Muscle layer of colon (tissue), 2 donors: ENCODE data around the gene SMAD7.

Source experiments
- H3K27ac ChIP-seq: one replicate; pipeline ENCODE4 v1.7.0; 2013; ENCODE audit warnings: low read depth, mild to moderate bottlenecking, low read length, moderate library complexity
- H3K27me3 ChIP-seq, 2 donors: one replicate each; pipeline ENCODE4 v1.7.0; 2013; ENCODE audit warnings: low read length in 2 of 2, mild to moderate bottlenecking in 2 of 2; ENCODE audit not compliant: insufficient read depth in 2 of 2, control insufficient read depth in 1 of 2
- H3K36me3 ChIP-seq: one replicate; pipeline ENCODE4 v1.7.0; 2013; ENCODE audit warnings: mild to moderate bottlenecking, low read length; ENCODE audit not compliant: insufficient read depth
- H3K4me1 ChIP-seq: one replicate; pipeline ENCODE4 v1.7.0; 2013; ENCODE audit warnings: mild to moderate bottlenecking, low read length; ENCODE audit not compliant: insufficient read depth
- H3K4me3 ChIP-seq, 2 donors: one replicate each; pipeline ENCODE4 v1.7.0; 2013; ENCODE audit warnings: low read length in 2 of 2, low read depth in 1 of 2, mild to moderate bottlenecking in 1 of 2, moderate library complexity in 1 of 2
- H3K9ac ChIP-seq: one replicate; pipeline ENCODE4 v1.7.0; 2013; ENCODE audit warnings: low read length
- H3K9me3 ChIP-seq: one replicate; pipeline ENCODE4 v1.7.0; 2013; ENCODE audit warnings: mild to moderate bottlenecking, low read length
- donor health status: abdominal sarcoma.
- donor health status: Adenocarcinoma of cecum.

Gene SMAD7

DNA sequence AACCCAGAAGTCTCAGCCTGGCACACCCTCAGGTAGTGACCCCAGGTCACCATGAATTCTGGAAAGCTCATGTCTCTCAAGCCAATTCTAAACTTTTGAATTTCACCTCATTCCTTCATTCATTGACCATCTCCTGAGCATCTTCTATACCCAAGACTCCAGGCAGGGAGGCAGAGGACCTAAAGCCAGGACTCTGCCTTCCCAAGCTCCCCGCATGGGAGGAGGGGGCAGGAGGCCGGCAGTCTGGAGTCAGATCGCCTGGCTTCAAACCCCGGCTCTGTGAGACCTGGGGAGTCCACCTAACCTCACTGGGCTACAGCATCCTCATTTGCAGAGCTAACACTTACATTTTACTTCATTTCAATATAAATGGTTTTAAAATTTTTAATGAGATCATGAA, 59.0 kb downstream of the SMAD7 start:
- H3K27me3 ChIP-seq: no peaks in the 10 kb centered on the region

DNA sequence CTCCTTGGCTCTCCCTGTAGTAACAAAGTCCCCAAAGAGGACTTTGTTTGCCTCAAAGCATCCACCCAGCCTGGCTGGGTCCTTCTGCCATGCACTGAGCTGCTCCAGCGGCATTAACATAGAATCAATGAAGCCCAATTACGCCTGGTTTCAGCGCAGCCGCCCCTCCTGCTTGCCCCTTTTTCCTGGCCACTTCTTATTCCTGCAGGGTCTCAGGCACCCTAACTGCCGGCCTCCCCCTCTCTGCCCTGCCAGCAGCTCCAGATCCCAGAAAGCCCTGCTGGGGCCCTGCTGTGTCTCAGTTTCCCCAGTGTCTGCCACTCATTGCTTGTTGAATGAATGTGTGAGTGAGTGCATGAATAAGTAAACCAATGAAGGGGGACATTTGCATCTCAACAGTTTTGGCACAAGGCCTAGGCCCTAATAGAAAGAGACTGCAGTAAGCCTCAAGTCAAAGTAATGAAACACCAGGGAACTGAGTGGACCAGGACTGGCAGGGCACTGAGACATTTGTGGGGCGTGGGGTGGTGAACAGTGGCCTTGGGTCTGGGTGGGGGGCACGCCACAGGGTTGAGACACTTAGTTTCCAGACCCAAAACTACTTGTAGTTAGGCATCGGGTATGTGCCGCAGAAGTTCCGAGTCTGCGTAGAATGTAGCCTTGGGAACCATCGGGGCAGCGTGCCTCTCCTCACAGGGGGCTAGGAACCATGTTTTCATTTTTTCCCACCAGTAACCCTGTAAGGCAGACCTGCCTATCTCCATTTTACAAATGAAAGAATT, 60.6 kb downstream of the SMAD7 start:
- Histone ChIP-seq H3K36me3 (no peaks in the 10 kb centered on the region), H3K9me3 (no peaks in the 10 kb centered on the region), H3K4me3 (no peak overlapping the region), H3K27ac (no peak overlapping the region), H3K4me1 (peaks cover 12% of the 10 kb centered on the region), H3K27me3 (no peaks in the 10 kb centered on the region), H3K9ac (no peak overlapping the region)

More for the DNA sequence above, 59.0 kb downstream of the SMAD7 start:
- Histone ChIP-seq H3K9me3 (no peaks in the 10 kb centered on the region), H3K27ac (no peak overlapping the region), H3K36me3 (no peaks in the 10 kb centered on the region), H3K9ac (no peak overlapping the region), H3K4me3 (no peak overlapping the region), H3K4me1 (peaks cover 12% of the 10 kb centered on the region)

DNA sequence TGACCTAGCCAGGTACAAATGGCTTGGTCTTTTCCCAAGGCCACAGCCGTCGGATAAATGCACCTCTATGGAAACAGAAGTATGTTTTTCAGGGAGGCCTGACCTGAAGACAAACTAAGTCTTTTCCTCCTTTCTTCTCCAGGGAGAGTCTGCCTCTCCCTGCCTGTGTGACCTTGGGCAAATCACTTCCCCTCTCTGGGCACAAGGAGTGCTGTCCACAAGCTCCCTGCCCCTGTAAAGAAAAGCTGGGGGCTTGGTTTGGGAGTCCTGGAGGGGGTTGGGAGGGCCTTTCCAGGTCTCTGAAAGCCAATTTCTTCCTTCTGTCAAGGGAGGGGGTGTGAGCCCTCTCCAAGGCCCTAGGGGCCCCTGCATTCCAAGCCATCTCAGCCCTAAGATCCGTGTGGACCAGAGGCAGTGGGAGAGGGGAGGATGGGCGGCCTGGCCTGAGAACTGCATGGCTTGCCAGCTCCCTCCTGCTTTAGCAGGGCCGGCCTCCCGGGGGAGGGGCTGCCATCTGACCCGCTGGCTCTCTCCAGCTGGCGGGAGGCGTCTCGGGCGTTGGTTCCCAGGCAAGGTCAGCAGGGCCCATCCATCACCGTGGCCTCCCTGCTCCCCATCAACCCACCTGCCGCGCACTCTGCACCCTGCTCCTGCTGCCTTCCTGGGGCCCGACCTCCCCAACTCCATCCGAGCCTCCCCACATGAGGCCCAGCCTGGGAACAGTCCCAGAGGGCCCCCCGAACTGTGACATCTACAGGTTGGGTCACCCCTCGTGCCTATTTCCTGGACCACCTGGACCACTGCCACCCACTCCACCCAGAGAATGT, 61.4 kb downstream of the SMAD7 start:
- no peaks in the 10 kb centered on the region for H3K9me3 ChIP-seq
- no peak overlapping the region for H3K9ac ChIP-seq
- H3K4me1 ChIP-seq: peaks cover 12% of the 10 kb centered on the region
- H3K36me3 ChIP-seq: no peaks in the 10 kb centered on the region
- no peak overlapping the region for H3K4me3 ChIP-seq
- no peaks in the 10 kb centered on the region for H3K27me3 ChIP-seq
- H3K27ac ChIP-seq: no peak overlapping the region

DNA sequence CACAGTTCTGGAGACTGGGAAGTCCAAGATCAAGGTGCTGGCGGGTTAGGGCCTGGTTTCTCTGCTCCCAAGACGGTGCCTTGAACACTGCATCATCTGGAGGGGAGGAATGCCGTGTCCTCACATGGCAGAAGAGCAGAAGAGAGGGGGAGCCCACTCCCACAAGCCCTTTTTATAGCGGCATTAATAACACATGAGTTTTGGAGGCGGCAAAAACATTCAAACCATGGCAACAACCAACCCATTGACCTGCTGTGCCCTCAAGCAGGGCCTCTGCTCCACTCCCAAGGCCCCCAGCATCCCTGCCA, 62.0 kb downstream of the SMAD7 start:
- Histone ChIP-seq H3K27ac (no peak overlapping the region), H3K9ac (no peak overlapping the region), H3K4me1 (peaks cover 12% of the 10 kb centered on the region), H3K9me3 (no peaks in the 10 kb centered on the region), H3K4me3 (no peak overlapping the region), H3K36me3 (no peaks in the 10 kb centered on the region), H3K27me3 (no peaks in the 10 kb centered on the region)

DNA sequence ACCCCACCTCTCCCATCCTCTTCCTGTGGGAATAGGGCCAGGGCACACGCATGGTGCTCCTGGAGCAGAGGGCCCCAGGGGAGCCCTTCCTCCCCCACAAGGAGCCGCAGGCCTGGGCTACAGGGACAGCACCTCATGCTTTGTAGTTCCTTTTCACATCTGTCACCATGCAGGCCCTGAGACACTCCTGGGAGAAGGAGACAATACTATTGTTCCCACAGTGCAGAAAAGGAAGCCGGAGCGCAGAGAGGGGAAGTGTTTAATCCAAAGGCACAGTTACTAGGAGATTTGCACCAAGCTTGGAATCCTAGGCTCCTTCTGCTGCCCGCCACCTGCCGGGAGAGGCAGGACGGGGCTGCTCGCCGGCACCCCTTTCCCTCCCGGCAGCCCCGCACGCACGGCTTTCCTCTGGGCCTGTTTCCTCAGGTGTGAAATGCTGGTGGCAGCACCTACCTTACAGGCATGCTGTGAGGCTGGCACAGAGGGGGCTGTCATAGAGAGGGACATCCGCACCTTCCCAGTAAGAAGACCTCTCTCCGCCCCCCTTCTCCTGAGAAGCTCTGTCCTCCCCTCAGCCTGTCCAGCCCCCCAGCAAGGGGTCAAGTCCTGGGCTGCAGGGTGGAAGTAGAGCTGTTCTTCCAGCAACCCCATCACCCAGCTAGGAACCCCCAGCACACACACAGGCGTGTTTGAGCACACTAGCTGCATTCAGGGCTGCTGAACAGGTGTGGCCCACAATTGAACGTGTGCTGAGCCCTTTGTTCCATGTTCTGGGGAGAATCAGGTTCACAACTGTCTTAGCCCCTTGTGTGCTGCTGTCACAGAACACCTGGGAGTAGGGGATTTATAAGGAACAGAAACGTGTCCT, 62.6 kb downstream of the SMAD7 start:
- H3K27me3 ChIP-seq: no peaks in the 10 kb centered on the region
- H3K9me3 ChIP-seq: no peaks in the 10 kb centered on the region
- peaks cover 12% of the 10 kb centered on the region for H3K4me1 ChIP-seq
- no peak overlapping the region for H3K27ac ChIP-seq
- H3K36me3 ChIP-seq: no peaks in the 10 kb centered on the region
- H3K4me3 ChIP-seq: no peak overlapping the region
- H3K9ac ChIP-seq: no peak overlapping the region

DNA sequence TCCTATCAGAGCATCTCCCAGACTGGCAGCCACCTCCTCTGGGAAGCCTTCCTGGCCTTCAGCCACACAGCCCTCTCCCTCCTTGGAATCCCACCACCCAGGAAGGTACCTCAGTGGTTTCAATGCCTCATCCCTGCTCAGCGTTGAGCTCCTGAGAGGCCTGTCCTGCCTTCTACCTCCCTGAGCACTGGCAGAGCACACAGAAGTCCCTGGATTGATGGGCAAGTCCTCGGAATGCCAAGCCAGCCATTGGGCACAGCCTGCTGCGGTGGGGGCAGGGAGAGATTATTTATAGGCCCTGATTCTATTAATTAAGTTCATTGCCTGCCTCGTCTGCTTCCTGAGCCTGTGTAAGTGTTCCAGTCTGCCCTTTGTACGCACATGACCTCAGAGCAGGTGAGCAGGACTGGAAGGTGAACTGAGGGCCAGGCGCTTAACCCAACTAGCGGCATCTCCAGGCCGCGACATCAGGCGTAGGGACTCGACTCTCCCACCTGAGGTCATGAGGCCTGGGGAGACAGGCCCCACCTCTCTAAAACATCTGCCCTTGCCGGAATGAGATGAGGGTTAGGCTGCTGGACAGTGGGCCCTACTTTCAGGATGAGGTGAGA, 63.4 kb downstream of the SMAD7 start:
- Histone ChIP-seq H3K4me1 (peaks cover 12% of the 10 kb centered on the region), H3K9me3 (no peaks in the 10 kb centered on the region), H3K27ac (no peak overlapping the region), H3K27me3 (no peaks in the 10 kb centered on the region), H3K4me3 (no peak overlapping the region), H3K36me3 (no peaks in the 10 kb centered on the region), H3K9ac (no peak overlapping the region)

DNA sequence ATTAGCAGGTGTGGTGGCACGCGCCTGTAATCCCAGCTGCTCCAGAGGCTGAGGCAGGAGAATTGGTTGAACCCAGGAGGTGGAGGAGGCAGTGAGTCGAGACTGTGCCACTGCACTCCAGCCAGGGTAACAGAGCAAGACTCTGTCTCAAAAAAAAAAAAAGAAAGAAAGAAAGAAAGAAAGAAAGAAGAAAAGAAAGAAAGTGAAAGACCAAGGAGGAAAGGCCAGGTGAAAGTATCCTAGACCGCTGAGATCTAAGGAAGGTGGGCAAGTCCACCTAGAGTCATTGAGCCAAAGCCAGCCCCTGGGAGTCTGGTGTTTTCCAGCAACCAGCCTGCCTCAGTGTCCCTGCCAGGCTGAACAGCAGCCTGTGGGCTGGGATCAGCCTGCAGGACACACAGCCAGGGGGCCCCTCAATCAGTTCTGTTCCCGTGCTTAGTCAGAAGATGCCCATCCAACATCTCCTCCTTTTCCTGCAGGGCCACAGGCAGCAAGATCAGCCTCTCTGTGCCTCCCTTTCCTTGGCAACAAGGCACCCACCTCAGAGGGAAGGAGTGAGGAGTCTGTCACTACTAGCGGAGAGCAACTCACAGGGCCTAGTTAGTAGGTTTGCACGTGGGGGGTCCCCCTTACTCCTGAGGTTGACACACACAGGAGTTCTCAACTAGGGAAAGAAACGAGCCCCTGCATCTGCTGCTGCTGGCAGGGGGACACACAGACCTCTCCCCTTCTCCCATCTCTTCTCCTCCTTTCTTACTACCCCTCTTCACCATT, 64.1 kb downstream of the SMAD7 start:
- Histone ChIP-seq H3K27me3 (no peaks in the 10 kb centered on the region), H3K4me1 (peaks cover 12% of the 10 kb centered on the region), H3K27ac (no peak overlapping the region), H3K9me3 (no peaks in the 10 kb centered on the region), H3K36me3 (no peaks in the 10 kb centered on the region), H3K4me3 (no peak overlapping the region), H3K9ac (no peak overlapping the region)

DNA sequence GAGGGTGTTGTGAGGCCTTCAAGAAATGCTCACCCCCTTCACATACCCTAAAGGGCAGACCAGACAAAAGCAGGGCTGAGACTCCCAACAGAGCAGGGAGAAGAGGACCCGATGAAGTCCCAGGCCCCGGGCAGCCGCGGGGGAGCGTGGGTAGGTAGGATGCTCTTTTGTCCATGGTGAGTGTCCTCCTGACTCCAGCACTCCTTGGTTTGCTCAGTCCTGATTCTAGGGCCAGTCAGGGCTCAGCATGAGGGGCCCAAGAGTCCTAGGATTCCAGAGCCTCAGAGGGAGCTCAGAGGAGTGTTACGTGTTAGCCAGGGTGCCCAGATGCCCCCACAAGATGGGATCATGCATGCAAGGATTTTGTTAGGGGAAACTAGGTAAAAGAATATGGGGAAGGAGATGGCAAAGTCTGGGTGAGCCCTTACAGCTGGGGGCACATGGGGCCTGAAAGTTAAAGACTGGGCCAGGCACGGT, 64.8 kb downstream of the SMAD7 start:
- Histone ChIP-seq H3K9me3 (no peaks in the 10 kb centered on the region), H3K4me1 (peaks cover 12% of the 10 kb centered on the region), H3K9ac (no peak overlapping the region), H3K4me3 (no peak overlapping the region), H3K27me3 (no peaks in the 10 kb centered on the region), H3K27ac (no peak overlapping the region), H3K36me3 (no peaks in the 10 kb centered on the region)

DNA sequence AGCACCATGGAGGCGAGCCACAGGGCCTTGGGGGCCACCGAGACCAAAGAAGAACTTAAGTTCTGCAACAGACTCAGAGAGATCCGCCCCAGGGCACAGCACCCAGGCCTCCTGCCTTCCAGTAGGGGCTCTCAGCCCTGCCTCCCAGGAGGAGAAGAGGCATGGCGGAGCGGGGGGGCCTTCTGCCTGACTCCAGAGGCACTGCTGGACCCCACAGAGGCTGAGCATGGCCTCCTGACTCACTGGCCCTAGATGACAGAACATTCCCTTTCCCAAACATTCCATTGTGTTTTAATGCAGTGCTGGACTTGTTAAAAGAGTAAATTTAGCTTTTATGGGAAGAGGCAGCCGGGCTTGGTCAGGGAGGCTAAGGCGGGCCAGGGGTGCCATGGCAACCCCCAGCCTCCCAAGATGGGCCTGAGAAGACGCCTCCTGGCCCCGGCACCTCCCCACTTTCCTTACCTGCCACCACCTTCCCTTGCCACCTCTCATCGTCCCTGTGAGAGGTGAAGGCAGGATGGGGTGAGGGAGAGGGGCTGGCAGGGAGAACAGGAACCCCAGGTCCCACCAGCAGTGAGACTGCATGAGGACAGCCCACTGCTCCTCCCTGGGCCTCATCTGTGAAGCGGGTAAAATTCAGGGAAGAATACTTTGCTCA, 65.4 kb downstream of the SMAD7 start:
- Histone ChIP-seq H3K4me3 (no peak overlapping the region), H3K4me1 (peaks cover 12% of the 10 kb centered on the region), H3K27me3 (no peaks in the 10 kb centered on the region), H3K9ac (no peak overlapping the region), H3K36me3 (no peaks in the 10 kb centered on the region), H3K27ac (no peak overlapping the region), H3K9me3 (no peaks in the 10 kb centered on the region)

DNA sequence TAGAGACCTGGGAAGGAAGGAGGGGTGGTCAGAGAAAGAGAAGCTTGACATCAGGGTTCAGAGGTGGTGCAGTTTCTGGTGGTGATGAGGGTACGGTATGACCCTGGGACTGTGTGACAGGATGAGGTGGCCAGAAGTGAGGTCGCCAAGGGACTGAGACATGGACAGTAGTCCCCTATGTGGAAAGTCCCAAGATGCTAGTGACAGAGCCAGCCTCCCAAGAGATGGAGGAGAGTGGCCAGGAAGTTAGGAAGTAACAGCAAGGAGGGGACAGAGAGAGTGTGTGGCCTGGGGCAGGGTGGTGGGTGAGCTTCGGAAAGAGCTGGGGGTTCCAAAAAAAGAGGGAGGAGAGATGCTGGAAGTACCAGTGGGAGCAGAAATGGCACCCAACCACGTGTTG, 66.0 kb downstream of the SMAD7 start:
- Histone ChIP-seq H3K27ac (no peak overlapping the region), H3K27me3 (no peaks in the 10 kb centered on the region), H3K4me3 (no peak overlapping the region), H3K9ac (no peak overlapping the region), H3K36me3 (no peaks in the 10 kb centered on the region), H3K9me3 (no peaks in the 10 kb centered on the region), H3K4me1 (peaks cover 11% of the 10 kb centered on the region)
